Stimulated activated CD8-positive, alpha-beta memory T cell treated with anti-CD3 and anti-CD28 coated beads, Interleukin-12 subunit alpha, Interleukin-12 subunit beta, amount 100 ng/mL, for 24 hours (primary cell): ENCODE results near the gene RAD54L2.
"Not testable (repeated sequence)": the region's sequence is repeated elsewhere in the genome, so short reads cannot be mapped to it uniquely, and the experiment has no call there.

ENCODE experiments used
- DNase-seq: peaks from one replicate; pipeline ENCODE4 v3.0.0-alpha.2; 2020; ENCODE audit errors: extremely low read depth

Gene RAD54L2

GRCh38 chr3:51544011-51544775, 5.7 kb downstream of the RAD54L2 start:
- no peak for DNase-seq

GRCh38 chr3:51547274-51547673, 8.8 kb downstream of the RAD54L2 start:
- DNase-seq: no peak

- DNase-seq: no peak
Measured at GRCh38 chr3:51549311-51549710, 10.8 kb downstream of the RAD54L2 start.

- no peak for DNase-seq
Measured at GRCh38 chr3:51550080-51550819, 11.7 kb downstream of the RAD54L2 start.

GRCh38 chr3:51557993-51558392, 19.5 kb downstream of the RAD54L2 start:
- no peak for DNase-seq

GRCh38 chr3:51559411-51559888, 20.9 kb downstream of the RAD54L2 start:
- DNase-seq: no peak

GRCh38 chr3:51559961-51560360, 21.4 kb downstream of the RAD54L2 start:
- no peak for DNase-seq

- DNase-seq: not testable (repeated sequence)
Measured at GRCh38 chr3:51562403-51562802, 23.9 kb downstream of the RAD54L2 start.

- no peak for DNase-seq
Measured at GRCh38 chr3:51568036-51568435, 29.5 kb downstream of the RAD54L2 start.

- no peak for DNase-seq
Measured at GRCh38 chr3:51568996-51569395, 30.5 kb downstream of the RAD54L2 start.

GRCh38 chr3:51578238-51578637, 39.7 kb downstream of the RAD54L2 start:
- no peak for DNase-seq

GRCh38 chr3:51580418-51580817, 41.9 kb downstream of the RAD54L2 start:
- no peak for DNase-seq

GRCh38 chr3:51581524-51581923, 43.0 kb downstream of the RAD54L2 start:
- DNase-seq: no peak

- no peak for DNase-seq
Measured at GRCh38 chr3:51585197-51585596, 46.7 kb downstream of the RAD54L2 start.

- DNase-seq: no peak
Measured at GRCh38 chr3:51585871-51586270, 47.4 kb downstream of the RAD54L2 start.
